NCI-H460 (cell line): ENCODE measurements around the gene MAPK9. TPM values are rescaled to one million over a fixed set of nuclear protein-coding genes. Genes with fewer than 3 reads are reported as not detected.
"Not testable (repeated sequence)": the region's sequence is repeated elsewhere in the genome, so short reads cannot be mapped to it uniquely, and the experiment has no call there.

Experiments used
- DNase-seq: peaks from one replicate; pipeline ENCODE4 v3.0.0-alpha.2; 2016; ENCODE audit warnings: low read depth; ENCODE audit errors: extremely low read depth
- total RNA-seq: library from RNA; depleted of rRNA; stranded (reverse); fragments of >200 nt; shearing (Covaris generic); gene quantifications from 2 replicates; pipeline ENCODE4 v1.2.3, GENCODE V29; 2014

Gene MAPK9
- total RNA-seq, 1 experiment from 2014 or later = 39.2 TPM

GRCh38 chr5:180328296-180329137, 36.6 kb upstream of the MAPK9 start:
- DNase-seq = peak; percentile 90

- DNase-seq = no peak
These were observed 35.2 kb upstream of the MAPK9 start for GRCh38 chr5:180326989-180327565.

GRCh38 chr5:180324601-180324950, 32.7 kb upstream of the MAPK9 start:
- no peak for DNase-seq

GRCh38 chr5:180323941-180324600, 32.2 kb upstream of the MAPK9 start:
- no peak for DNase-seq

GRCh38 chr5:180323160-180323559, 31.3 kb upstream of the MAPK9 start:
- no peak for DNase-seq

GRCh38 chr5:180318456-180319089, 26.7 kb upstream of the MAPK9 start:
- no peak for DNase-seq

- no peak for DNase-seq
These were observed 24.7 kb upstream of the MAPK9 start for GRCh38 chr5:180316586-180316985.

- DNase-seq = peak; percentile 48
These were observed 23.9 kb upstream of the MAPK9 start for GRCh38 chr5:180315762-180316212.

- peak; percentile 74 for DNase-seq
These were observed 22.0 kb upstream of the MAPK9 start for GRCh38 chr5:180313677-180314505.

- no peak for DNase-seq
These were observed 19.3 kb upstream of the MAPK9 start for GRCh38 chr5:180311216-180311615.

GRCh38 chr5:180306796-180307195, 14.9 kb upstream of the MAPK9 start:
- DNase-seq = no peak

GRCh38 chr5:180305481-180305880, 13.6 kb upstream of the MAPK9 start:
- no peak for DNase-seq

GRCh38 chr5:180304431-180305375, 12.8 kb upstream of the MAPK9 start:
- no peak for DNase-seq

GRCh38 chr5:180304016-180304292, 12.1 kb upstream of the MAPK9 start:
- no peak for DNase-seq

- no peak for DNase-seq
These were observed 11.5 kb upstream of the MAPK9 start for GRCh38 chr5:180303226-180304015.

- no peak for DNase-seq
These were observed 10.4 kb upstream of the MAPK9 start for GRCh38 chr5:180302256-180302655.

GRCh38 chr5:180301253-180301652, 9.4 kb upstream of the MAPK9 start:
- no peak for DNase-seq

GRCh38 chr5:180299526-180299925, 7.6 kb upstream of the MAPK9 start:
- no peak for DNase-seq

- DNase-seq = not testable (repeated sequence)
These were observed 7.1 kb upstream of the MAPK9 start for GRCh38 chr5:180299014-180299413.
